ENCODE data around the gene IQCC.

DNA sequence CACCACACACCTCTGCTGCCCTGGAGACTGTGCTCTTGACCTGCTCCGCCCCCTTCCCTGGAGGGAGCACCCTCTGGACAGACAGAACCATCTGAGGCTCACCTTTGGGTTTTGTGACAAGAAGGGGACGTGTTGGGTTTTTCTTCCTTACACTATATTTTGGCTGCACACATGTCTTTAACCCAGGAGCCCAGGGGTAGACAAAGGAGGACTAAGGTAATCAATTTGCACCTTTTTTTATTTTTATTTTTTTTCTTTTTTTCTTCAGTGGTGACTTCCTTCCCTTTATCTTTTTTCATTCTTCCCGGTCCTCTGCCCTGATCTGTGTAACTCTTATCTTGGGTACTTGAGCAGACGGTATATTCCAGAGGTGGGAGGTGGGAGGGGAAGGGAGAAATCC is 34.5 kb upstream of the IQCC start:
- TF ChIP-seq EP300 (IDR thresholded peaks at IDR 0.05; ENCODE audit: low read depth) (no peak), POLR2A (IDR thresholded peaks at IDR 0.05) (no peak), POLR2AphosphoS5 (IDR thresholded peaks at IDR 0.05) (no peak)
